ENCODE measurements around the gene YIF1B. TPM values are rescaled to one million over a fixed set of nuclear protein-coding genes. Genes with fewer than 3 reads are reported as not detected.

Gene YIF1B
- total and polyA plus RNA-seq, 9 of the 15 experiments (the other 6 are each of a cell fraction or from before 2014, with no cell fraction given): 8.5 to 586 (median 323) TPM

DNA sequence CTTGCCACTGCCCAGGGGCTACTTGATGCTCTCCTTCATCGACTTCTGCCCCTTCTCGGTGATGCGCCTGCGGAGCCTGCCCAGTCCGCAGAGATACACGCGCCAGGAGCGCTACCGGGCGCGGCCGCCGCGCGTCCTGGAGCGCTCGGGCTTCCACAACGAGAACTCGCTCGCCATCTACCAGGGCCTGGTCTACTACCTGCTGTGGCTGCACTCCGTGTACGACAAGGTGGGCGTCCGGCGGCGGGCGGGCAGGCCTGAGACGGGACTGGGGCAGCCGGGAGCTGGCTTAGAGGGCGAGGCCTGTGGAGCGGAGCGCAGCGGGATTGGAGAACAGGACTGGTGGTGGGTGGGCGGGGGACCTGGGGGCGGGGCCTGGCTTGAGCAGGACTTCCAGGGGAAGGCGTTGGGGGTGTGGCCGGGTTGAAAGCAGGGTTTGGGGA, 45.9 kb upstream of the YIF1B start (continued):
- TF ChIP-seq ZBTB34 (CRISPR knock-in tag; IDR thresholded peaks at IDR 0.05) (no peak), RAD51 (IDR thresholded peaks at IDR 0.05; ENCODE audit: borderline replicate concordance, low read depth) (no peak), ZBTB17 (CRISPR knock-in tag; IDR thresholded peaks at IDR 0.05) (no peak), ETV5 (CRISPR knock-in tag; IDR thresholded peaks at IDR 0.05; ENCODE audit: low read depth) (no peak), ZNF766 (CRISPR knock-in tag; conservative IDR thresholded peaks at IDR 0.05) (no peak), L3MBTL2 (IDR thresholded peaks at IDR 0.05) (peak; percentile 8; the same call in 1 of the 2 replicates), CHD1 (IDR thresholded peaks at IDR 0.05; ENCODE audit: low read length) (no peak), FOXM1 (IDR thresholded peaks at IDR 0.05; ENCODE audit: low read depth) (no peak), FOXM1 (CRISPR knock-in tag; IDR thresholded peaks at IDR 0.05; ENCODE audit: low read depth) (no peak), PTTG1 (tag; IDR thresholded peaks at IDR 0.05; ENCODE audit: low read depth) (no peak), BACH1 (tag; IDR thresholded peaks at IDR 0.05) (no peak), DNMT1 (IDR thresholded peaks at IDR 0.05) (no peak), MYNN (IDR thresholded peaks at IDR 0.05) (no peak), MYNN (CRISPR knock-in tag; IDR thresholded peaks at IDR 0.05) (no peak), HNRNPLL (IDR thresholded peaks at IDR 0.05; ENCODE audit: low read depth, low read length, poor library complexity, severe bottlenecking) (peak; percentile 59)
- TF ChIP-seq, protein P1, sequence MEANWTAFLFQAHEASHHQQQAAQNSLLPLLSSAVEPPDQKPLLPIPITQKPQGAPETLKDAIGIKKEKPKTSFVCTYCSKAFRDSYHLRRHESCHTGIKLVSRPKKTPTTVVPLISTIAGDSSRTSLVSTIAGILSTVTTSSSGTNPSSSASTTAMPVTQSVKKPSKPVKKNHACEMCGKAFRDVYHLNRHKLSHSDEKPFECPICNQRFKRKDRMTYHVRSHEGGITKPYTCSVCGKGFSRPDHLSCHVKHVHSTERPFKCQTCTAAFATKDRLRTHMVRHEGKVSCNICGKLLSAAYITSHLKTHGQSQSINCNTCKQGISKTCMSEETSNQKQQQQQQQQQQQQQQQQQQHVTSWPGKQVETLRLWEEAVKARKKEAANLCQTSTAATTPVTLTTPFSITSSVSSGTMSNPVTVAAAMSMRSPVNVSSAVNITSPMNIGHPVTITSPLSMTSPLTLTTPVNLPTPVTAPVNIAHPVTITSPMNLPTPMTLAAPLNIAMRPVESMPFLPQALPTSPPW (CRISPR knock-in tag; IDR thresholded peaks at IDR 0.05): no peak
- TF ChIP-seq, protein P2, sequence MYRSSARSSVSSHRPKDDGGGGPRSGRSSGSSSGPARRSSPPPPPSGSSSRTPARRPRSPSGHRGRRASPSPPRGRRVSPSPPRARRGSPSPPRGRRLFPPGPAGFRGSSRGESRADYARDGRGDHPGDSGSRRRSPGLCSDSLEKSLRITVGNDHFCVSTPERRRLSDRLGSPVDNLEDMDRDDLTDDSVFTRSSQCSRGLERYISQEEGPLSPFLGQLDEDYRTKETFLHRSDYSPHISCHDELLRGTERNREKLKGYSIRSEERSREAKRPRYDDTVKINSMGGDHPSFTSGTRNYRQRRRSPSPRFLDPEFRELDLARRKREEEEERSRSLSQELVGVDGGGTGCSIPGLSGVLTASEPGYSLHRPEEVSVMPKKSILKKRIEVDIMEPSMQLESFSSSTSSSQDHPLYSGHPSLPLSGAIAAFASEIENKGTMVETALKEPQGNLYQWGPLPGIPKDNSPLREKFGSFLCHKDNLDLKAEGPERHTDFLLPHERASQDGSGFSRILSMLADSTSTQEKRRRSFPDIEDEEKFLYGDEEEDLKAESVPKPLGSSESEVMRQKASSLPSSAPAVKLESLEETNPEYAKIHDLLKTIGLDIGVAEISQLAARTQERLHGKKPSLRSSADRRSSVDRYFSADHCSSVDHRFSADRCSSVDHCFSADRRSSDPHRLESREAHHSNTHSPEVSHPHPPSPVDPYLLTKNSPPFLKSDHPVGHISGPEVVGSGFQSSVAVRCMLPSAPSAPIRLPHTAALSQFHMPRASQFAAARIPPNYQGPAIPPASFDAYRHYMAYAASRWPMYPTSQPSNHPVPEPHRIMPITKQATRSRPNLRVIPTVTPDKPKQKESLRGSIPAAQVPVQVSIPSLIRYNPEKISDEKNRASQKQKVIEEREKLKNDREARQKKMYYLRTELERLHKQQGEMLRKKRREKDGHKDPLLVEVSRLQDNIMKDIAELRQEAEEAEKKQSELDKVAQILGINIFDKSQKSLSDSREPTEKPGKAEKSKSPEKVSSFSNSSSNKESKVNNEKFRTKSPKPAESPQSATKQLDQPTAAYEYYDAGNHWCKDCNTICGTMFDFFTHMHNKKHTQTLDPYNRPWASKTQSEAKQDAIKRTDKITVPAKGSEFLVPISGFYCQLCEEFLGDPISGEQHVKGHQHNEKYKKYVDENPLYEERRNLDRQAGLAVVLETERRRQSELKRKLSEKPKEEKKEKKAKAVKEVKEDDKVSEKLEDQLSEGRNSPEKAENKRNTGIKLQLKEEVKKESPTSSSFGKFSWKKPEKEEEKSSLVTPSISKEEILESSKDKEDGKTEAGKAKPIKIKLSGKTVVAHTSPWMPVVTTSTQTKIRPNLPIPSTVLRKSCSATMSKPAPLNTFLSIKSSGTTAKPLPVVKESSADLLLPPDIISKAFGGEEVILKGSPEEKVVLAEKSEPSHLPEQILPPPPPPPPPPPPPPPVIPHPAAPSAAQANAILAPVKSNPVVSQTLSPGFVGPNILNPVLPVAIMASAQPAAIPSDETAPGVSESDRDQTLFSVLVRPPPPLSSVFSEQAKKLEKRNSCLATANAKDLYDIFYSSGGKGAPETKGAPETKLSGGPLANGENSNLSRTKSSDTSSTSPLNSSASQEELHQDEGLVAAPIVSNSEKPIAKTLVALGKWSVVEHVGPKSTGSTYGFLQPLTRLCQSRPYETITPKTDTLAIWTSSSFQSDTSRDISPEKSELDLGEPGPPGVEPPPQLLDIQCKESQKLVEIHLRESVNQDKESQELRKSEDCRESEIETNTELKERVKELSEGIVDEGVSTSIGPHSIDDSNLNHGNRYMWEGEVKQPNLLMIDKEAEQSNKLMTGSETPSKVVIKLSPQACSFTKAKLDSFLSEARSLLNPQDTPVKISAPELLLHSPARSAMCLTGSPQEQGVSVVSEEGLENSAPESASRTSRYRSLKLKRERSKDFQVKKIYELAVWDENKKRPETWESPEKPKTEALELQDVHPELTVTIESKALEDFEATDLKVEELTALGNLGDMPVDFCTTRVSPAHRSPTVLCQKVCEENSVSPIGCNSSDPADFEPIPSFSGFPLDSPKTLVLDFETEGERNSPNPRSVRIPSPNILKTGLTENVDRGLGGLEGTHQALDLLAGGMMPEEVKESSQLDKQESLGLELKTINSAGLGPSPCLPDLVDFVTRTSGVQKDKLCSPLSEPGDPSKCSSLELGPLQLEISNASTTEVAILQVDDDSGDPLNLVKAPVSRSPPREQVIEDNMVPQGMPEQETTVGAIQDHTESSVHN (IDR thresholded peaks at IDR 0.05; ENCODE audit: borderline replicate concordance in 1 of 2, low read depth in 1 of 2): no peak
- TF ChIP-seq, protein P3, sequence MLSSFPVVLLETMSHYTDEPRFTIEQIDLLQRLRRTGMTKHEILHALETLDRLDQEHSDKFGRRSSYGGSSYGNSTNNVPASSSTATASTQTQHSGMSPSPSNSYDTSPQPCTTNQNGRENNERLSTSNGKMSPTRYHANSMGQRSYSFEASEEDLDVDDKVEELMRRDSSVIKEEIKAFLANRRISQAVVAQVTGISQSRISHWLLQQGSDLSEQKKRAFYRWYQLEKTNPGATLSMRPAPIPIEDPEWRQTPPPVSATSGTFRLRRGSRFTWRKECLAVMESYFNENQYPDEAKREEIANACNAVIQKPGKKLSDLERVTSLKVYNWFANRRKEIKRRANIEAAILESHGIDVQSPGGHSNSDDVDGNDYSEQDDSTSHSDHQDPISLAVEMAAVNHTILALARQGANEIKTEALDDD (IDR thresholded peaks at IDR 0.05): no peak

All from K562 (cell line).